K562 (cell line): Measurements from ENCODE around the gene NXF3. TPM values are rescaled to one million over a fixed set of nuclear protein-coding genes. Genes with fewer than 3 reads are reported as not detected.
A peak's percentile ranks its signal among the peaks of the same experiment; 100 is the strongest.

Source experiments
- ARNT ChIP-seq, 2 experiments: fragments of 450-650 bp; IDR thresholded peaks; 2 replicates each; pipeline ENCODE4 v1.6.1; 2016; ENCODE audit warnings: mild to moderate bottlenecking in 1 of 2
- ATF7 ChIP-seq: fragments of 450-650 bp; IDR thresholded peaks from 2 replicates; pipeline ENCODE4 v1.7.1; 2014; ENCODE audit warnings: mild to moderate bottlenecking, moderate library complexity
- EWSR1 ChIP-seq: fragments of 450-650 bp; IDR thresholded peaks from 2 replicates; pipeline ENCODE4 v1.6.1; 2018; ENCODE audit warnings: borderline replicate concordance, mild to moderate bottlenecking, low read depth, moderate library complexity; ENCODE audit not compliant: partially characterized antibody
- NKRF ChIP-seq: fragments of 450-650 bp; IDR thresholded peaks from 2 replicates; pipeline ENCODE4 v1.6.1; 2016; ENCODE audit warnings: borderline replicate concordance
- POLR2A ChIP-seq: fragments of 450-650 bp; conservative IDR thresholded peaks from 2 replicates; pipeline ENCODE4 v1.6.1; 2016
- RBFOX2 ChIP-seq: fragments of 200-400 bp; formaldehyde crosslinking; IDR thresholded peaks from 2 replicates; pipeline ENCODE4 v1.6.1; 2017; ENCODE audit warnings: low read depth, mild to moderate bottlenecking, low read length, moderate library complexity
- RNF2 ChIP-seq: sonication (generic); IDR thresholded peaks from 2 replicates; pipeline ENCODE4 v1.6.1; 2016
- SOX6 ChIP-seq: fragments of 450-650 bp; IDR thresholded peaks from 2 replicates; pipeline ENCODE4 v1.6.1; 2014; ENCODE audit warnings: mild to moderate bottlenecking
- TSHZ1 ChIP-seq: fragments of 250-450 bp; sonication (Bioruptor Pico); IDR thresholded peaks from 2 replicates; pipeline ENCODE4 v1.4.0; 2020; ENCODE audit warnings: mild to moderate bottlenecking, moderate library complexity
- ZNF644 ChIP-seq: fragments of 200-800 bp; sonication (Bioruptor generic); IDR thresholded peaks from 2 replicates; pipeline ENCODE4 v1.6.1; 2016; ENCODE audit warnings: low read depth, missing genetic modification characterization, missing compliant biosample characterization
- polyA plus RNA-seq, 8 experiments: library from polyadenylated mRNA; depleted of rRNA in 4 of 8; stranded (reverse) in 5 of 8; unstranded in 3 of 8; fragments of >200 nt; fragmentation: Nextera tagmentation in 2 of 8; fragmentation: Illumina TruSeq in 1 of 8; extraction: Ambion mirVana in 2 of 8; extraction: Trizol in 1 of 8; gene quantifications; 2 replicates each; pipeline versions ENCODE4 v1.2.1 to v1.2.3, GENCODE V29; 2011 to 2014; ENCODE audit warnings: inconsistent platforms in 1 of 8, missing spikeins in 1 of 8
- total RNA-seq, 7 experiments: library from RNA; depleted of rRNA in 6 of 7; stranded (reverse); fragments of >200 nt in 6 of 7; fragmentation: Illumina TruSeq in 2 of 7; extraction: Trizol in 2 of 7; gene quantifications; 2 replicates each; pipeline versions ENCODE4 v1.2.1 to v1.2.3, GENCODE V29; 2011 to 2021; ENCODE audit warnings: low replicate concordance in 1 of 7
- TF ChIP-seq, protein P1 (sequence below): sonication (generic); formaldehyde crosslinking; IDR thresholded peaks from 2 replicates; pipeline ENCODE4 v1.8.0; 2022; ENCODE audit warnings: mild to moderate bottlenecking, missing genetic modification reagents
- TF ChIP-seq, protein P2 (sequence below), 2 experiments: IDR thresholded peaks in 1 of 2; conservative IDR thresholded peaks in 1 of 2; 2 replicates each; pipeline ENCODE4 v1.6.1; 2016; ENCODE audit warnings: low read depth in 2 of 2, mild to moderate bottlenecking in 1 of 2, missing compliant biosample characterization in 1 of 2, missing genetic modification characterization in 1 of 2, moderate library complexity in 1 of 2
- TF ChIP-seq, protein P3 (sequence below): fragments of 450-650 bp; IDR thresholded peaks from 2 replicates; pipeline ENCODE4 v1.6.1; 2016; ENCODE audit warnings: missing biosample characterization, missing genetic modification characterization

NXF3 gene
- total and polyA plus RNA-seq, 9 of the 15 experiments (the other 6 are each of a cell fraction or from before 2014, with no cell fraction given) = 0.18 to 0.40 (median 0.28) TPM; not detected in 2

DNA sequence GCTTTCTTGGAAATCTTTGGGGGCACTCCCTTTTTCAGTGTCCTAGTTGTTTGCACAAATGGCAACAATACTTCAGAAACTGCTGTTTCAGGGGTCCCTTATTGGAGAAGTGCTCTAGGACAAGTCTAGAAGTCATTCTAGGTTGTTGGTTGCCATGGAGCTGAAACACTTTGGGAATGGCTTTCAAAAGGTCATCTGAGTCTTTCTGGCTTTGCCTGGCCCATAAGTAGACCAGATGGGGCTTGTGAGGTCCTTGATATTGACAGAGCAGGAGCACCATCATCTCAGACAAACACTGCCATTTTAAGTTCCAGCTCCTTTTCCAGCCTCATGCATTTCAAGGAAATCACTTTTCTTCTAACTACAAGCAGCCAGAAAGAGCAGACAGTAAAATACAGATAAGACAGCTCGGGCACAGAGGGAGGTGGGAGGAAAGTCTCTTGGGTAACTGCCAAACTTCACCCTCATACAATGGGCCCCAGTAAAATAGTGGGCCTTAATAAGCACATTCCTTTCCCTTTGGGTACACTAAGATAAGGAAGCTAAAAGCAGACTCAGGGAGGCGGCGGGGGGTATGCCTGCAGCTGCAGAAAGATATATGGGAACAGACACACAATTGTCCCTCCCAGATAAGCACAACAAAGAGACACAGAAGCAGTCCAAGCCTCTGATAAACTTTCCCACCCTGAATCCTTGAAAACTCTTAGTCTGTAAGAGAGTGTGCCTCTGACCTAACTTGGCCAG lies 8.5 kb upstream of the NXF3 start (continued):
- TF ChIP-seq, protein P1, sequence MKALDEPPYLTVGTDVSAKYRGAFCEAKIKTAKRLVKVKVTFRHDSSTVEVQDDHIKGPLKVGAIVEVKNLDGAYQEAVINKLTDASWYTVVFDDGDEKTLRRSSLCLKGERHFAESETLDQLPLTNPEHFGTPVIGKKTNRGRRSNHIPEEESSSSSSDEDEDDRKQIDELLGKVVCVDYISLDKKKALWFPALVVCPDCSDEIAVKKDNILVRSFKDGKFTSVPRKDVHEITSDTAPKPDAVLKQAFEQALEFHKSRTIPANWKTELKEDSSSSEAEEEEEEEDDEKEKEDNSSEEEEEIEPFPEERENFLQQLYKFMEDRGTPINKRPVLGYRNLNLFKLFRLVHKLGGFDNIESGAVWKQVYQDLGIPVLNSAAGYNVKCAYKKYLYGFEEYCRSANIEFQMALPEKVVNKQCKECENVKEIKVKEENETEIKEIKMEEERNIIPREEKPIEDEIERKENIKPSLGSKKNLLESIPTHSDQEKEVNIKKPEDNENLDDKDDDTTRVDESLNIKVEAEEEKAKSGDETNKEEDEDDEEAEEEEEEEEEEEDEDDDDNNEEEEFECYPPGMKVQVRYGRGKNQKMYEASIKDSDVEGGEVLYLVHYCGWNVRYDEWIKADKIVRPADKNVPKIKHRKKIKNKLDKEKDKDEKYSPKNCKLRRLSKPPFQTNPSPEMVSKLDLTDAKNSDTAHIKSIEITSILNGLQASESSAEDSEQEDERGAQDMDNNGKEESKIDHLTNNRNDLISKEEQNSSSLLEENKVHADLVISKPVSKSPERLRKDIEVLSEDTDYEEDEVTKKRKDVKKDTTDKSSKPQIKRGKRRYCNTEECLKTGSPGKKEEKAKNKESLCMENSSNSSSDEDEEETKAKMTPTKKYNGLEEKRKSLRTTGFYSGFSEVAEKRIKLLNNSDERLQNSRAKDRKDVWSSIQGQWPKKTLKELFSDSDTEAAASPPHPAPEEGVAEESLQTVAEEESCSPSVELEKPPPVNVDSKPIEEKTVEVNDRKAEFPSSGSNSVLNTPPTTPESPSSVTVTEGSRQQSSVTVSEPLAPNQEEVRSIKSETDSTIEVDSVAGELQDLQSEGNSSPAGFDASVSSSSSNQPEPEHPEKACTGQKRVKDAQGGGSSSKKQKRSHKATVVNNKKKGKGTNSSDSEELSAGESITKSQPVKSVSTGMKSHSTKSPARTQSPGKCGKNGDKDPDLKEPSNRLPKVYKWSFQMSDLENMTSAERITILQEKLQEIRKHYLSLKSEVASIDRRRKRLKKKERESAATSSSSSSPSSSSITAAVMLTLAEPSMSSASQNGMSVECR (CRISPR knock-in tag) = no peak
- TF ChIP-seq RBFOX2 (no peak), ATF7 (peak; percentile 71), RNF2 (peak; percentile 78), TSHZ1 (CRISPR knock-in tag) (no peak), EWSR1 (no peak), ZNF644 (tag) (peak; percentile 89), SOX6 (peak; percentile 100), NKRF (no peak), POLR2A (no peak), ARNT (IDR thresholded peaks at IDR 0.05) (peak; percentile 88 to 95; a peak in 2 of 4 replicates)
- TF ChIP-seq, protein P2, sequence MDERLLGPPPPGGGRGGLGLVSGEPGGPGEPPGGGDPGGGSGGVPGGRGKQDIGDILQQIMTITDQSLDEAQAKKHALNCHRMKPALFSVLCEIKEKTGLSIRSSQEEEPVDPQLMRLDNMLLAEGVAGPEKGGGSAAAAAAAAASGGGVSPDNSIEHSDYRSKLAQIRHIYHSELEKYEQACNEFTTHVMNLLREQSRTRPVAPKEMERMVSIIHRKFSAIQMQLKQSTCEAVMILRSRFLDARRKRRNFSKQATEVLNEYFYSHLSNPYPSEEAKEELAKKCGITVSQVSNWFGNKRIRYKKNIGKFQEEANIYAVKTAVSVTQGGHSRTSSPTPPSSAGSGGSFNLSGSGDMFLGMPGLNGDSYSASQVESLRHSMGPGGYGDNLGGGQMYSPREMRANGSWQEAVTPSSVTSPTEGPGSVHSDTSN (CRISPR knock-in tag; IDR thresholded peaks at IDR 0.05; ENCODE audit: low read depth) = no peak
- TF ChIP-seq, protein P2 (tag; conservative IDR thresholded peaks at IDR 0.05; ENCODE audit: low read depth) = peak; percentile 95
- TF ChIP-seq, protein P3, sequence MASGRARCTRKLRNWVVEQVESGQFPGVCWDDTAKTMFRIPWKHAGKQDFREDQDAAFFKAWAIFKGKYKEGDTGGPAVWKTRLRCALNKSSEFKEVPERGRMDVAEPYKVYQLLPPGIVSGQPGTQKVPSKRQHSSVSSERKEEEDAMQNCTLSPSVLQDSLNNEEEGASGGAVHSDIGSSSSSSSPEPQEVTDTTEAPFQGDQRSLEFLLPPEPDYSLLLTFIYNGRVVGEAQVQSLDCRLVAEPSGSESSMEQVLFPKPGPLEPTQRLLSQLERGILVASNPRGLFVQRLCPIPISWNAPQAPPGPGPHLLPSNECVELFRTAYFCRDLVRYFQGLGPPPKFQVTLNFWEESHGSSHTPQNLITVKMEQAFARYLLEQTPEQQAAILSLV (tag) = no peak
